Coronary artery (tissue), 2 donors: ENCODE results near the gene KRT86.
"Not testable (repeated sequence)": the region's sequence is repeated elsewhere in the genome, so short reads cannot be mapped to it uniquely, and the experiment has no call there.

ENCODE experiments used
- DNase-seq: peaks from one replicate; pipeline ENCODE4 v3.0.0-alpha.2; 2017; ENCODE audit warnings: low spot score
- H3K27ac ChIP-seq, 2 donors: fragments of 200-600 bp; sonication (generic); one replicate each; pipeline ENCODE4 v1.5.1; 2016 to 2019
- H3K4me3 ChIP-seq: fragments of 200-600 bp; sonication (generic); 2 replicates; pipeline ENCODE4 v1.5.1; 2016; ENCODE audit warnings: mild to moderate bottlenecking, moderate library complexity
- TF ChIP-seq, protein P1 (sequence below): fragments of 200-600 bp; sonication (generic); IDR thresholded peaks from one replicate; pipeline ENCODE4 v1.5.1; 2019; ENCODE audit warnings: antibody characterized with exemption

KRT86 gene

GRCh38 chr12:52254180-52254964 is 20.1 kb upstream of the KRT86 start:
- DNase-seq = no peak
- TF ChIP-seq, protein P1, sequence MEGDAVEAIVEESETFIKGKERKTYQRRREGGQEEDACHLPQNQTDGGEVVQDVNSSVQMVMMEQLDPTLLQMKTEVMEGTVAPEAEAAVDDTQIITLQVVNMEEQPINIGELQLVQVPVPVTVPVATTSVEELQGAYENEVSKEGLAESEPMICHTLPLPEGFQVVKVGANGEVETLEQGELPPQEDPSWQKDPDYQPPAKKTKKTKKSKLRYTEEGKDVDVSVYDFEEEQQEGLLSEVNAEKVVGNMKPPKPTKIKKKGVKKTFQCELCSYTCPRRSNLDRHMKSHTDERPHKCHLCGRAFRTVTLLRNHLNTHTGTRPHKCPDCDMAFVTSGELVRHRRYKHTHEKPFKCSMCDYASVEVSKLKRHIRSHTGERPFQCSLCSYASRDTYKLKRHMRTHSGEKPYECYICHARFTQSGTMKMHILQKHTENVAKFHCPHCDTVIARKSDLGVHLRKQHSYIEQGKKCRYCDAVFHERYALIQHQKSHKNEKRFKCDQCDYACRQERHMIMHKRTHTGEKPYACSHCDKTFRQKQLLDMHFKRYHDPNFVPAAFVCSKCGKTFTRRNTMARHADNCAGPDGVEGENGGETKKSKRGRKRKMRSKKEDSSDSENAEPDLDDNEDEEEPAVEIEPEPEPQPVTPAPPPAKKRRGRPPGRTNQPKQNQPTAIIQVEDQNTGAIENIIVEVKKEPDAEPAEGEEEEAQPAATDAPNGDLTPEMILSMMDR = no peak
- no peak overlapping the region for H3K4me3 ChIP-seq
- H3K27ac ChIP-seq = no peak overlapping the region

- TF ChIP-seq, protein P1 = no peak
- Histone ChIP-seq H3K4me3 (no peak overlapping the region), H3K27ac (no peak overlapping the region)
- no peak for DNase-seq
These were observed 19.3 kb upstream of the KRT86 start for GRCh38 chr12:52254965-52255751.

- TF ChIP-seq, protein P1 = no peak
- Histone ChIP-seq H3K4me3 (no peak overlapping the region), H3K27ac (no peak overlapping the region)
- DNase-seq = no peak
These were observed 18.4 kb upstream of the KRT86 start for GRCh38 chr12:52255926-52256583.

DNA sequence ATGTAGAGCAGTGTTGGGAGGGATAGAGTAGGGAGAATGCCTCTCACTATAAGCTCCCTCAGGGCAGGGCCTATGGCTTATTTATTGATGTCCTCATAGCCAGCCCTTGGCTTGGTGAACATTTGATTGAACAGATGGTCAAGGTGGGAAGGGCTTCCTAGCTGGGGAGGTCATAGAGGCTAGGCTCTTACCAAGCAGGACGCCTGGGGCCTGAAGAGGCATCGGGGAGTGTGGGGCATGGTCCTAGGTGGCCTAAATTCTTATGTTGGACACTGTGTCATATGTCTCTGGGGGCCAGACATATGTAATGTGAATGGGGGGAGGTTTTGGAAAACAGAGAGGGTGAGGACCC is 17.9 kb upstream of the KRT86 start:
- TF ChIP-seq, protein P1 = no peak
- Histone ChIP-seq H3K27ac (no peak overlapping the region), H3K4me3 (no peak overlapping the region)
- DNase-seq = no peak

GRCh38 chr12:52257074-52257551 is 17.3 kb upstream of the KRT86 start:
- Histone ChIP-seq H3K4me3 (no peak overlapping the region), H3K27ac (no peak overlapping the region)
- DNase-seq = no peak
- TF ChIP-seq, protein P1 = no peak

DNA sequence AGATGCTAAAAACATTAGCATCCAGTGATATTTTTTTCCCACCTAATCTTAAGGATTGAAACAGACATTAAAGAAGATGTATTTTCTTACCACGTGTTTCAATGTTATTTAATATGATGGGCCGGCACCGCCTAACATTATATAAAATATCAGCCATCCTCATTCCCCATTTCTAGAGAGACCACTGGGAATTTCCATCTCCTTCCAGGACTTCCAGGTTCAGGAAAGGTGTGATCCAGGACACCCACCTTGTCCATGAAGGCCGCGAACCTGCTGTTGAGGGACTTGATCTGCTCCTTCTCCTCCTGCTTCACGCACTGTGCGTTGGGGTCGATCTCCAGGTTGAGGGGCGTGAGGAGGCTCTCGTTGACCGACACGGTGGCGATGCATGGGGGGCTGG is 16.5 kb upstream of the KRT86 start:
- H3K4me3 ChIP-seq = peak overlapping the region; percentile 62
- not testable (repeated sequence) for H3K27ac ChIP-seq, DNase-seq

GRCh38 chr12:52258335-52258901 is 16.0 kb upstream of the KRT86 start:
- TF ChIP-seq, protein P1 = no peak
- Histone ChIP-seq H3K4me3 (peak overlapping the region; percentile 62), H3K27ac (peak overlapping the region in 1 of 2 donors; percentile 15)
- DNase-seq = no peak
